ENCODE results near the gene IFRD2.

- TF ChIP-seq CTCF (IDR thresholded peaks at IDR 0.05), result no peak
- TF ChIP-seq ZFX (IDR thresholded peaks at IDR 0.05; ENCODE audit: borderline replicate concordance), result no peak
Measured at GRCh38 chr3:50269460-50269859, 22.8 kb downstream of the IFRD2 start.

Measured in 22Rv1 (cell line).